Nephron (organoid): ENCODE measurements around the gene MAGI2.

Experiments
- H3K27ac Mint-ChIP-seq, 3 experiments: 2 replicates each; pipeline ENCODE4 v1.8.0; 2020; ENCODE audit warnings: mixed read lengths in 3 of 3, mild to moderate bottlenecking in 2 of 3, moderate library complexity in 1 of 3
- H3K27me3 Mint-ChIP-seq: 2 replicates; pipeline ENCODE4 v1.8.0; 2021; ENCODE audit warnings: low read depth, mild to moderate bottlenecking, moderate library complexity, mixed read lengths
- H3K36me3 Mint-ChIP-seq: 2 replicates; pipeline ENCODE4 v1.8.0; 2020; ENCODE audit warnings: low read depth, mixed read lengths
- H3K4me1 Mint-ChIP-seq: 2 replicates; pipeline ENCODE4 v1.8.0; 2020; ENCODE audit warnings: mixed read lengths
- H3K4me3 Mint-ChIP-seq, 3 experiments: 2 replicates each; pipeline ENCODE4 v1.8.0; 2020; ENCODE audit warnings: mild to moderate bottlenecking in 3 of 3, mixed read lengths in 3 of 3, moderate library complexity in 2 of 3
- H3K9me3 Mint-ChIP-seq: 2 replicates; pipeline ENCODE4 v1.8.0; 2020; ENCODE audit warnings: mixed read lengths
- CTCF ChIP-seq, 3 experiments: fragments of 200-600 bp; sonication (generic); IDR thresholded peaks; one replicate each; pipeline ENCODE4 v1.5.0; 2021; ENCODE audit warnings: antibody characterized with exemption in 3 of 3; ENCODE audit not compliant: unreplicated experiment in 3 of 3

MAGI2 gene

DNA sequence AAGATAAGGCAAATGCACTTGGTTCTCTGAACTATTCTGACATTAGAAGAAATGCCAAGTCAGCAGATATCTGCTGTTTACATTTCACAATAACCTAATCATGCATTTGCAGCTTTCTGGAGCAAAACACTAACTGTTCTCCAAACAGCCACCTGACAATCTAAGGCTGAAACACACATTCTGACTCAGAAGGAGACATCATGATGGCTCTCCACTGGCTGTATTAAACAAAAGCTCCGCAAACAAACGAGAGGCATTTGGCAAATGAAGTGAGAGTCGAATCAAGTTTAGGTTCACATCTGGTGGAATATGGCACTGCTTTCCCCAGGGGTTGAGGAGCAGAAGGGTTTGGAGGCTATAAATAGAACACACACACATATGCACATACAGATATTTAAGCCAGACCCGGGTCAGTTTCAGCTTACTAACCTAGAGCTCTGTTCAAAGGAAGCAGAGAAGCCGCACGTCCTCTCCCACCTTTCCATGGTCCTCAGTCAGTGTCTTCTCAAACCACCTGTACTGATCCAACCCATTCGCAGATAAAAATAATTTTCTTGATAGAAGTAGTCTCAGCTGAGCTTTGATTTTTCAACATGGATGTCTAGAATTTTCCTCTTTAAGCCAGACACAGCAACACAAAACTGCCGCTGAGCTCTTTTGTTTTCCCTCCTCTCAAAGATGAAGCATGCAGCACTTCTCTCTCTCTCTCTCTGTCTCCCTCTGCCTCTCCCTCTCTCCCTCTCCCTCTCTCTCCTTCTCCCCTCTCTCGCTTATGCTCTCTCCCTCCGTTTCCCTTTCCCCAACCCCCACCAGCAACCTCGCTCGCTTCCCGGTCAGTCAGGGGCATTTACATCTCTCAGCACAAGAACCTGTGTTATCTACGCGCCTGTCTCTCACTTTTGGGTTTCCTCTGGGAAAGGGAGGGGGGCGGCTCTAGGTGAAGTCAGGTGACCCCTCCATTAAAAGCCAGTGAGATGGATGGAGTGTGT is 682.8 kb downstream of the MAGI2 start:
- Mint-ChIP-seq H3K4me3 (no peak overlapping the region), H3K27me3 (no peaks in the 10 kb centered on the region), H3K27ac (peak overlapping the region in 2 of 3 experiments; percentile 86 to 90), H3K4me1 (peaks cover 22% of the 10 kb centered on the region), H3K36me3 (no peaks in the 10 kb centered on the region), H3K9me3 (no peaks in the 10 kb centered on the region)
- TF ChIP-seq CTCF (IDR thresholded peaks at IDR 0.05; ENCODE audit: unreplicated experiment in 3 of 3): no peak

DNA sequence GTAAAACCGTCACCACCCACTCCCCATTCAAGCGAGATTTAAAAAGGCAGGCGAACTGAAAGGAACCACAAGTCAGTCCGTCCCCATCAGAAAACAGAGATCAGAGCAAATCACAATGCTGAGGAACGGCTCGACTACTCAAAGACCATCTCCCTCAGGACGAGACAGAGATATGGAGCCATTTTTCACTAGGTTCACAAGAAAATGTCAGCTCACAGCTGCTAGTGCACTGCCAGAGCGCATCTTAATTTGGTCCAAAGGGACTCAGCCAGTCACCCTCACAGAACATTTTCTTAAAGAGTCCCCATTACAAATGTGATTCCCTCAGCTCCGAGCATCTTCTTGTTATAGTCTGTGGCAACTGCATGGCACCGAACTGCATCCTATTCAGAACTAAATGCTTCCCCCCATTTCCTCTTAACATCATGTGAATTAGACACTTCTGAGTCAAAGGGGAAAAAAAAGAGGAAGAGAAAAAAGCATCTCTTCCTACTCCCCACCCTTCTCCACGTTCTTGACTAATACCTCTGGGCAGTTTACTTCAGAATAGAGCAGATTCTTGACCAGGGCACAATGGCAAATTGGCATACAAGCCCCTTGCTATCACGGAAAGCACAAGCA is 683.9 kb downstream of the MAGI2 start:
- Mint-ChIP-seq H3K4me3 (no peak overlapping the region), H3K27ac (no peak overlapping the region), H3K36me3 (no peaks in the 10 kb centered on the region), H3K9me3 (no peaks in the 10 kb centered on the region), H3K27me3 (no peaks in the 10 kb centered on the region), H3K4me1 (peaks cover 25% of the 10 kb centered on the region)
- no peak for TF ChIP-seq CTCF (IDR thresholded peaks at IDR 0.05; ENCODE audit: unreplicated experiment in 3 of 3)

- no peak for TF ChIP-seq CTCF (IDR thresholded peaks at IDR 0.05; ENCODE audit: unreplicated experiment in 3 of 3)
- Mint-ChIP-seq H3K4me1 (peaks cover 27% of the 10 kb centered on the region), H3K27ac (no peak overlapping the region), H3K4me3 (no peak overlapping the region), H3K9me3 (no peaks in the 10 kb centered on the region), H3K36me3 (no peaks in the 10 kb centered on the region), H3K27me3 (no peaks in the 10 kb centered on the region)
Measured at GRCh38 chr7:78768859-78769258, 684.6 kb downstream of the MAGI2 start.

DNA sequence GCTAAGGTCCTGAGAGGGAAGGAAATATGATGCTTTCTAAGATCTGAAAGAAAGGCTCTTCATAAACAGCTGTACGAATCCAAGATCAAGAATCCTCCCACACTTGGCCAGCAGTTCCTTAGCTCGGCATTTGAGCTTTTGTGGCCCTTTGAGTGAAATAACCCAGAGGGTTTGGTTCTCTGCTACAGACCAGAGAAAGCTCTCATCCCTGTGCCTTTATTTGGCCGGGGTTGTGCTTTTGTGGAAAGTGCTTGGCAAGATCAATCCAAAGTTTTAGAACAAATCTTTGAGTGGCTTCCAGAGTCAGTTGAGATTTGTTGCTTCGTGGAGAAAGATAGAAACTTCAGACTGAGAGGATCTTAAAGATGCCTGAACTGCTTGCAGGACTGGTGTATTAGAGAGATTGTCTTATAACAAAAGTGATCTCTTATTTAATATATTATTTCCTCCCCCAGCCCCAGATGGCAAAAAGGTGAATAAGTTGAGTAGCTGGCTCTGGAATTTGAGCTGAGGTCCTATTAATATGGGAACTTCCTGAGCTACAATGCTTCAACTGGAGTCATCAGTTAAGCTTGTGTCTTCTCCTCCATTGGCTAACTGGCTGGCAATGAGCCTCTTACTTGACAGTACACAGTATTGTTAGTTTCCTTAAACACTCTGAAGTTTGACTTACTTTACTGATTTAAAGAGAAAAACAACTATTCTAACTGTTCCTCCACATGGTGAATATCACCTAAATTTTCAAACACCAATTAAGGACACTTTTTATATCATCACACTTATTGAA is 687.3 kb downstream of the MAGI2 start:
- no peak overlapping the region for H3K27ac Mint-ChIP-seq
- no peak for TF ChIP-seq CTCF (IDR thresholded peaks at IDR 0.05; ENCODE audit: unreplicated experiment in 3 of 3)
- no peak overlapping the region for H3K4me3 Mint-ChIP-seq
- H3K36me3 Mint-ChIP-seq: no peaks in the 10 kb centered on the region
- no peaks in the 10 kb centered on the region for H3K9me3 Mint-ChIP-seq
- no peaks in the 10 kb centered on the region for H3K27me3 Mint-ChIP-seq
- peaks cover 20% of the 10 kb centered on the region for H3K4me1 Mint-ChIP-seq

DNA sequence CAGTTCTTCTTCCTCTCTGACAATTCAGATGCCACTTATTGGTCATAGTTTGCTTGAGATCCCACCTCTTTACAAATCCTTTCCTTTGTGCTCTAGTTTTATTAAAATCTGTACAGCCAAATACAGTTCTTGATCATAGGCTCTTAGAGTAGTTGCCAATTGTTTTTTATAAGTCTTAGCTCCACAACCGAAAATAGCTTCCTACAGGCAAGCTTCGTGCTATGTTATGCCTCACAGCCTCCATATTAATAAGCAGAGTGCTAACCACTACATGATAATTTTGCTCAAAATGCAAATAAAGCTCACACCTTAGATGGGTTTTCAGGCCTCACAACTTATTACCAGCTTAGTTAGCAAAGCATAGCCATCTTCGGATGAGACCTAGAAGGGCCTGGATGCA is 688.9 kb downstream of the MAGI2 start:
- Mint-ChIP-seq H3K4me3 (no peak overlapping the region), H3K36me3 (no peaks in the 10 kb centered on the region), H3K4me1 (peaks cover 12% of the 10 kb centered on the region), H3K27me3 (no peaks in the 10 kb centered on the region), H3K27ac (peak overlapping the region; percentile 3 to 55 (median 16)), H3K9me3 (no peaks in the 10 kb centered on the region)
- TF ChIP-seq CTCF (IDR thresholded peaks at IDR 0.05; ENCODE audit: unreplicated experiment in 3 of 3): no peak
